Measurements from ENCODE around the gene DAZL.

Gene DAZL

DNA sequence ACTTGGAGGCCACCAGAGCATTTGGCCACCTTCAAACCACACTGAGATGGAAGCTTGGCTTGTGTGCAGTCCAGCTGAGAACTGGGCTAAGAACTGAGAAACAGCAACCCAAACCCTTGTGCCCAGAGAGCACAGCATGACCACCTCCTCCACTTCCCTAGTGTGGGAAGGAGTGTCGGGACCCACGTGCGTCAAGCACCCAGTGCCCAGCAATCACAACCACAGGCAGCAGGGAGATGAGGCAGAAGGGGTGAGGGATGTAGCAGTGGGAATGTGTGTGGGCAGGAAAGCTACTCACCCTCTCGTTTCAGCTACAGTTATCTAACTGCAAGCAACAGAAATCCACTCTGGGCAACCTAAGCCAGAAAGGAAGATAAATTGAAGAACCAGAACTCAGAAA, 66.7 kb downstream of the DAZL start:
- DNase-seq, result no peak

DNA sequence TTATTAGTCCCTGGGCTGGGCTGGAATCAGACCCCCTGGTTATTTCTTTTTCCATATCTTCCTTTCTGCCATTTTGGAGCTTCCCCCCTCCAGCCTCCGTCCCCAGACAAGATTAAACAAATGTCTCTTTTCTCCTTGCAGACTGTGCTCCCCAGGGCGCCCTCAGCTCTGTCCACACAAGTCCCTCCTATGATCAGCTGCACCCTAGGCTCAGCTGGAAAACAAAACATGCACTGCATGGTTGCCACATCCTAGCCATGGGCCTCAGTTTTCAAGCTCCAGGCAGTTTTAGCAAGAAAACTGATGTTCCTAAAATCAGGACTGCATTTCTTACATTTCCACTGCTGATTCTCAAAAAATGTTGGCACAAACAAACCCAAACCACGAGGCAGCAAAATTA, 68.2 kb downstream of the DAZL start:
- DNase-seq, result no peak

All from activated CD4-positive, alpha-beta T cell treated with anti-CD3 and anti-CD28 coated beads for 4 hours (primary cell).